ENCODE measurements around the gene ZDBF2.
"Not testable (repeated sequence)": the region's sequence is repeated elsewhere in the genome, so short reads cannot be mapped to it uniquely, and the experiment has no call there.

Gene ZDBF2

GRCh38 chr2:206253125-206253776 is 21.2 kb upstream of the ZDBF2 start:
- H3K4me3 ChIP-seq (ENCODE audit: insufficient read length, low read depth) = no peak overlapping the region
- H3K36me3 ChIP-seq (ENCODE audit: insufficient read depth, insufficient read length, low read length) = no peaks in the 10 kb centered on the region
- DNase-seq (ENCODE audit: low read depth, low spot score) = no peak
- no peaks in the 10 kb centered on the region for H3K9me3 ChIP-seq (ENCODE audit: insufficient read depth, low read length)
- no peak overlapping the region for H3K9ac ChIP-seq (ENCODE audit: insufficient read length, low read depth)
- no peak for TF ChIP-seq YY1 (IDR thresholded peaks at IDR 0.05; ENCODE audit: insufficient read depth, insufficient read length)
- no peak for TF ChIP-seq SUZ12 (IDR thresholded peaks at IDR 0.05; ENCODE audit: extremely low read depth, insufficient read depth, insufficient read length)
- no peak for TF ChIP-seq ZNF274 (IDR thresholded peaks at IDR 0.05; ENCODE audit: low read depth, low read length)
- H3K27me3 ChIP-seq (ENCODE audit: insufficient read depth, insufficient read length) = no peaks in the 10 kb centered on the region
- peaks cover 5% of the 10 kb centered on the region for H3K4me1 ChIP-seq (ENCODE audit: insufficient read depth, insufficient read length)

DNA sequence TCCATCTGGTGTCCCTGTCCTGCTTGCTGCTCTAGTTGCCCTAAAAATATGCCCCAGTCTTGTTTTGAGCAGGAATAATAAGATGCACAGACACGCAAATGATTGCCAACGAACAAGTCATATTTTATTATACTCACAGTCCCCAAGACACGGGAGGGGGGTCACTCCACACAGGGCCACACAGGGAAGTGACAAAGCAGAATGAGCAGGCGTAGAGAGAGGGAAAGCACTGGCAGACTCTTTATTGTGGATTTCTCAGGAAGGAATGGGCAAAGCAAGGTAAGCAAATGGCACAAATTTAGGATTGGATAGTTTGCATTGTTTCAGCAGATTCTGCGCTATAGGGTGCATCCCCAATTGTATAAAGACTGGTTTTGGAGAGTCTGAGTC is 20.7 kb upstream of the ZDBF2 start:
- H3K9ac ChIP-seq (ENCODE audit: insufficient read length, low read depth) = no peak overlapping the region
- H3K27me3 ChIP-seq (ENCODE audit: insufficient read depth, insufficient read length) = no peaks in the 10 kb centered on the region
- no peak for DNase-seq (ENCODE audit: low read depth, low spot score)
- no peaks in the 10 kb centered on the region for H3K9me3 ChIP-seq (ENCODE audit: insufficient read depth, low read length)
- no peak overlapping the region for H3K4me3 ChIP-seq (ENCODE audit: insufficient read length, low read depth)
- peaks cover 5% of the 10 kb centered on the region for H3K4me1 ChIP-seq (ENCODE audit: insufficient read depth, insufficient read length)
- no peak for TF ChIP-seq SUZ12 (IDR thresholded peaks at IDR 0.05; ENCODE audit: extremely low read depth, insufficient read depth, insufficient read length)
- TF ChIP-seq YY1 (IDR thresholded peaks at IDR 0.05; ENCODE audit: insufficient read depth, insufficient read length) = no peak
- no peak for TF ChIP-seq ZNF274 (IDR thresholded peaks at IDR 0.05; ENCODE audit: low read depth, low read length)
- no peaks in the 10 kb centered on the region for H3K36me3 ChIP-seq (ENCODE audit: insufficient read depth, insufficient read length, low read length)

- no peaks in the 10 kb centered on the region for H3K9me3 ChIP-seq (ENCODE audit: insufficient read depth, low read length)
- no peaks in the 10 kb centered on the region for H3K36me3 ChIP-seq (ENCODE audit: insufficient read depth, insufficient read length, low read length)
- TF ChIP-seq YY1 (IDR thresholded peaks at IDR 0.05; ENCODE audit: insufficient read depth, insufficient read length) = no peak
- no peak for TF ChIP-seq SUZ12 (IDR thresholded peaks at IDR 0.05; ENCODE audit: extremely low read depth, insufficient read depth, insufficient read length)
- no peak for TF ChIP-seq ZNF274 (IDR thresholded peaks at IDR 0.05; ENCODE audit: low read depth, low read length)
Observed at GRCh38 chr2:206255003-206255402, 19.5 kb upstream of the ZDBF2 start.

GRCh38 chr2:206256706-206257205 is 17.7 kb upstream of the ZDBF2 start:
- Histone ChIP-seq H3K9ac (ENCODE audit: insufficient read length, low read depth) (no peak overlapping the region), H3K9me3 (ENCODE audit: insufficient read depth, low read length) (no peaks in the 10 kb centered on the region)

More at GRCh38 chr2:206255003-206255402, 19.5 kb upstream of the ZDBF2 start:
- DNase-seq (ENCODE audit: low read depth, low spot score) = peak; percentile 55
- Histone ChIP-seq H3K4me1 (ENCODE audit: insufficient read depth, insufficient read length) (peaks cover 5% of the 10 kb centered on the region), H3K27me3 (ENCODE audit: insufficient read depth, insufficient read length) (no peaks in the 10 kb centered on the region), H3K9ac (ENCODE audit: insufficient read length, low read depth) (no peak overlapping the region), H3K4me3 (ENCODE audit: insufficient read length, low read depth) (no peak overlapping the region)

DNA sequence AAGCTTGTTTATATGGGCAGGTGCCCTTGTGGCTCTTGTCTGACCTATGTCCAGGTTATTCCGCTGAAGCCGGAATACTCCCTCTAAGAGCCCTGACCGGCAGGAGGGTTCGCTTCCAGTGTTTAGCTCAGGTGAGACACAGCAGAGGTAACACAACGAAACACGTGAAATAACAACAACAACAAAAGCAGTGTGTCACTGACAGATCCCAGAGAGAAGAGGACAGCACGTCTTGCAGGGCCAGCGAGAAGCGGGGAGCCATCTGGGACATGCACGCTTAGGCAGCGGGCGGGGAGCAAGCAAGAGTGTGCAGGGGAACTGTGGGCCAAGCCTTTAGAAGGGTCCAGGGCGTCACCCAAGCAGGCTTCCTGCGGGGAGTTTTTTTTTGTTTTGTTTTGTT is 17.1 kb upstream of the ZDBF2 start:
- DNase-seq (ENCODE audit: low read depth, low spot score) = no peak
- Histone ChIP-seq H3K4me1 (ENCODE audit: insufficient read depth, insufficient read length) (peaks cover 5% of the 10 kb centered on the region), H3K9ac (ENCODE audit: insufficient read length, low read depth) (no peak overlapping the region), H3K36me3 (ENCODE audit: insufficient read depth, insufficient read length, low read length) (no peaks in the 10 kb centered on the region), H3K9me3 (ENCODE audit: insufficient read depth, low read length) (no peaks in the 10 kb centered on the region), H3K27me3 (ENCODE audit: insufficient read depth, insufficient read length) (no peaks in the 10 kb centered on the region), H3K4me3 (ENCODE audit: insufficient read length, low read depth) (no peak overlapping the region)
- TF ChIP-seq YY1 (IDR thresholded peaks at IDR 0.05; ENCODE audit: insufficient read depth, insufficient read length) = no peak
- TF ChIP-seq ZNF274 (IDR thresholded peaks at IDR 0.05; ENCODE audit: low read depth, low read length) = no peak
- no peak for TF ChIP-seq SUZ12 (IDR thresholded peaks at IDR 0.05; ENCODE audit: extremely low read depth, insufficient read depth, insufficient read length)

More at GRCh38 chr2:206256706-206257205, 17.7 kb upstream of the ZDBF2 start:
- H3K27me3 ChIP-seq (ENCODE audit: insufficient read depth, insufficient read length) = no peaks in the 10 kb centered on the region
- H3K4me3 ChIP-seq (ENCODE audit: insufficient read length, low read depth) = no peak overlapping the region
- TF ChIP-seq ZNF274 (IDR thresholded peaks at IDR 0.05; ENCODE audit: low read depth, low read length) = no peak
- TF ChIP-seq YY1 (IDR thresholded peaks at IDR 0.05; ENCODE audit: insufficient read depth, insufficient read length) = no peak
- no peak for TF ChIP-seq SUZ12 (IDR thresholded peaks at IDR 0.05; ENCODE audit: extremely low read depth, insufficient read depth, insufficient read length)
- H3K36me3 ChIP-seq (ENCODE audit: insufficient read depth, insufficient read length, low read length) = no peaks in the 10 kb centered on the region
- no peak for DNase-seq (ENCODE audit: low read depth, low spot score)
- H3K4me1 ChIP-seq (ENCODE audit: insufficient read depth, insufficient read length) = peaks cover 5% of the 10 kb centered on the region

- Histone ChIP-seq H3K4me3 (ENCODE audit: insufficient read length, low read depth) (no peak overlapping the region), H3K9me3 (ENCODE audit: insufficient read depth, low read length) (no peaks in the 10 kb centered on the region), H3K36me3 (ENCODE audit: insufficient read depth, insufficient read length, low read length) (no peaks in the 10 kb centered on the region), H3K9ac (ENCODE audit: insufficient read length, low read depth) (no peak overlapping the region), H3K27me3 (ENCODE audit: insufficient read depth, insufficient read length) (no peaks in the 10 kb centered on the region), H3K4me1 (ENCODE audit: insufficient read depth, insufficient read length) (peaks cover 5% of the 10 kb centered on the region)
- no peak for DNase-seq (ENCODE audit: low read depth, low spot score)
- TF ChIP-seq YY1 (IDR thresholded peaks at IDR 0.05; ENCODE audit: insufficient read depth, insufficient read length) (no peak), SUZ12 (IDR thresholded peaks at IDR 0.05; ENCODE audit: extremely low read depth, insufficient read depth, insufficient read length) (no peak), ZNF274 (IDR thresholded peaks at IDR 0.05; ENCODE audit: low read depth, low read length) (no peak)
Observed at GRCh38 chr2:206257861-206258260, 16.6 kb upstream of the ZDBF2 start.

DNA sequence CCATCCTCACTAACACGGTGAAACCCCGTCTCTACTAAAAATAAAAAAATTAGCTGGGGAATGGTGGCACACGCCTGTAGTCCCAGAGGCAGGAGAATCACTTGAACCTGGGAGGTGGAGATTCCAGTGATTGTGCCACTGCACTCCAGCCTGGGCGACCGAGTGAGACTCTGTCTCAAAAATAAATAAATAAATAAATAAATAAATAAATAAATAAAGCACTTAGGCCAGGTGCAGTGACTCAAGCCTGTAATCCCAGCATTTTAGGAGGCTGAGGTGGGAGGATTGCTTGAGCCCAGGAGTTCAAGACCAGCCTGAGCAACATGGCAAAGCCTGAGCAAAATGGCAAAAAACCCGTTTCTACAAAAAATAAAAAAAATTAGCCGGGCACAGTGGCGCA is 15.8 kb upstream of the ZDBF2 start:
- H3K27me3 ChIP-seq (ENCODE audit: insufficient read depth, insufficient read length); H3K9me3 ChIP-seq (ENCODE audit: insufficient read depth, low read length); H3K4me1 ChIP-seq (ENCODE audit: insufficient read depth, insufficient read length); H3K4me3 ChIP-seq (ENCODE audit: insufficient read length, low read depth); H3K36me3 ChIP-seq (ENCODE audit: insufficient read depth, insufficient read length, low read length); DNase-seq (ENCODE audit: low read depth, low spot score); H3K9ac ChIP-seq (ENCODE audit: insufficient read length, low read depth): not testable (repeated sequence)
